NCI-H748 (cell line): ENCODE measurements around the gene RACGAP1.

Experiments used
- DNase-seq: peaks from one replicate; lab custom pipeline; 2025; ENCODE audit not compliant: unreplicated experiment; lab: John Stamatoyannopoulos, UW

The RACGAP1 gene

GRCh38 chr12:49956663-49957569 is 68.4 kb downstream of the RACGAP1 start:
- no peak for DNase-seq

DNA sequence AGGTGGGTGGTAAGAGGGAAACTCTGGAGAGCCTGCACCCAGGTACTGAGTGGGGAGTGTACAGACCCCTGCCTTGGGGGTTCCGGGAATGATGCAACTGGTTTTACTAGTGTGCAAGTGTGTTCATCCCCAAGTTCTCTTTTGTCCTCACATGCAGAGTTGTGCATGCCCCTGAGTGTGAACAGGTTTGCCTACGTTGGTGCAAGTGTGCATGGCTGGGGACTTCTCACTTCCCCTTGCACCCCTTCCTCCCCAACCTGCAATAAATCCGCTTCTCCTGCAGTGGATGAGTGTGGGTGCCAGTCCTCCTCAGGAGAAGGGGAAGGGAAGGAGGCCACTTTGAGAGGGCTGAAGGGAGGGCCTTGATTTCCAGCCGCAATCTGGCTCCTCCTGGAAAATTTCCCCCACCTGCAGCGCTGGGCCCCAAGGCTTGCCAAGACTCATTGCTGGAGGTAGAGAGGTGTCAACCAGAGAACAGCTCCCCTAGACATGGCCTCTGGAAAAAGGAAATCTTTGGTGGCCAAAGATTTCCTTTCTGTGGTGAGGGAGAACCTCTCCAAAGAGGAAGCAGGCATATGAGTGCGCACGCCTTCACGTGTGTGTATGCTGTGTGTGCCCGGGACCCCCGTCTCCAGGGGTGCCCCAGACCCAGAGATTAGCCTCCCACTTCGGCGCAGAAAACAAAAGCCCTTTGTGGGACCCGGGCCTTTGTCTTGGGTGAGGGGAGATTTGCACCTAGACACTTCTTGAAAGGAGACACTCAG is 69.2 kb downstream of the RACGAP1 start:
- no peak for DNase-seq

DNA sequence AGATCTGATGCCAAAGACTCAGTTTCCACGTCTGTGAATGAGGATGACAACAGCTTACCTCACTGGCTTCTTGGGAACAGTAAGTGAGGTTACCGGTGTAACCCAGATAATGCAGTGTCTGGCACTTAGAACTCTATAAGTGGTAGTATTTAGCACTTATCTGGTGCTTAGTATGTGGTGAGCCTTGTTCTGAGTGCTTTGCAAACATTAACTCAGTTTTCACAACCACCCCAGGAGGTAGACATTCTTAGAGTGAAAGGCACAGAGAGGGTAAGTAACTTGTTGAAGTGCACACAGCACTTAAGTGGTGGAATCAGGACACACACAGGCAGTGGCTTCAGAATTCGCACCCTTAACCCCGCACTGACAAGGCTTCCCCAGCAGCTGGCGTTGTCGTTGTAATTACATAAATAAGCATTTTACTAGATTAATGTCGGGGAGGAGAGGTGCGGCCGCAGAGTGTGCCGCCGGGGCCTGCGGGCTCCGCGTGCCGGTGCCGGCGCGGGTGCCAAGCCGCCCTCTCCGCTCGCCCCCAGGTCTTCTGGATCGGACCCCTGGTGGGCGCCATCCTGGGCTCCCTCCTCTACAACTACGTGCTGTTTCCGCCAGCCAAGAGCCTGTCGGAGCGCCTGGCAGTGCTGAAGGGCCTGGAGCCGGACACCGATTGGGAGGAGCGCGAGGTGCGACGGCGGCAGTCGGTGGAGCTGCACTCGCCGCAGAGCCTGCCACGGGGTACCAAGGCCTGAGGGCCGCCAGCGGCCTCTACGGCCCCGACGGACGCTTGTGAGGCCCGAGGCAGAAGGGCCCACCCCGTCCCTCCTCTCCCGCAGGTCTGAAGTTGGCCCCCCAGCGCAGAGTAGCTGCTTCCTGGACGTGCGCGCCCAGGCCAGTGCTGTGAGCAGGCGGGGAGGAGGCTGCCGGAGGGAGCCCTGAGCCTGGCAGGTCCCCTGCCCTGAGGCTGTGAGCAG is 70.1 kb downstream of the RACGAP1 start:
- no peak for DNase-seq

GRCh38 chr12:49953961-49954846 is 71.1 kb downstream of the RACGAP1 start:
- no peak for DNase-seq

GRCh38 chr12:49953151-49953550 is 72.1 kb downstream of the RACGAP1 start:
- DNase-seq, result no peak

- DNase-seq, result no peak
These were observed 72.8 kb downstream of the RACGAP1 start for GRCh38 chr12:49952391-49953055.

GRCh38 chr12:49951411-49952240 is 73.7 kb downstream of the RACGAP1 start:
- no peak for DNase-seq

DNA sequence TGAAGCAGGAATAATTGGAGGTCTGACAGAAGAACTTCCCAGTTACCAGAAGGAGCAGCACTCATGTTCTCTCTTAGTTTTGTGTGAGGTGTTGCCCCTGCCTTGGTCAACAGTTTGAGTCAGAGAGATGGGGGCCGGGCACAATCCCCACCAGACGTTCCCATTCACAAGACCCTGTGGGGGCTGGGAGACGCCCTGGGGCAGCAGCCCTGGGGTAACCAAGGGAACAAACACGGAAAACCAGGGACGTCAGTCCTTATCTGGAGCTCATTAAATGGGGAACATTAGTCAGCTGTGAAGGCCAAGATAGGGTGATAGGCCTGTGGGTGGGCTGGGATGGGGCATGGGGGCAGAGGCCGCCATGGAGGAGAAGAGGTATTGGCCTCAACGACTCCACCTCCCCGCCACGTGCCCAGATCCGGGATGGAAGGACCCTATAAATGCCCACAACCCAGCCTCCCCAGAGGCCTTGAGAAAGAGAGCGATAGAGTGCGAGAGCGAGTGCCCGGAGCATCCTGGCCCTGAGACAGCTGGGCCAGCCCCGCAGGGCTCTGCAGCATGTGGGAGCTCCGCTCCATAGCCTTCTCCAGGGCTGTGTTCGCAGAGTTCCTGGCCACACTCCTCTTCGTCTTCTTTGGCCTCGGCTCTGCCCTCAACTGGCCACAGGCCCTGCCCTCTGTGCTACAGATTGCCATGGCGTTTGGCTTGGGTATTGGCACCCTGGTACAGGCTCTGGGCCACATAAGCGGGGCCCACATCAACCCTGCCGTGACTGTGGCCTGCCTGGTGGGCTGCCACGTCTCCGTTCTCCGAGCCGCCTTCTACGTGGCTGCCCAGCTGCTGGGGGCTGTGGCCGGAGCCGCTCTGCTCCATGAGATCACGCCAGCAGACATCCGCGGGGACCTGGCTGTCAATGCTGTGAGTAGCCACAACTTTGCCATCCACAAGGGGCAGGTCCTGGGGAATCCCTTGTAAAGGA is 74.7 kb downstream of the RACGAP1 start, which contains the start of gene AQP2:
AQP2 (plus strand) TSS at position 465 of the 979 bp plus-strand sequence; CDS start at position 559, 94 bp downstream.
- no peak for DNase-seq

DNA sequence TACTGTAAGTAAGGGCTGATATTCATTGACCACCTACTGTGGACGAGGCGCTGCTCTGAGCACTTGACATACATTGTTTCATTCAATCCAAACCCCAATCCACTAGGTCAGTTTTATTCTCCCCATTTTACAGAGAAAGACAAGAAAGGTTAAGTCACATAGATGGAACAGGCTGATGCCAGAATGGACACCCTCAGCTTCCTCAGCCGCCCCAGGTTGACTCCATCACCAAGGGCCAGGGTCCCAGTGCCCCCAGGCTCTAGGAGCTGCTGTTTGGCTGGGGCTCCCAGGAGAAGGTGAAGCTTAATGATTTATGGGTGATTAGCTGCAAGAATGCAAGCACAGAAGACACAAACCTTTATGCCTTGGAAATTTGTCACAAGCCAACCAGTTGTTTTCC is 75.4 kb downstream of the RACGAP1 start:
- no peak for DNase-seq

DNA sequence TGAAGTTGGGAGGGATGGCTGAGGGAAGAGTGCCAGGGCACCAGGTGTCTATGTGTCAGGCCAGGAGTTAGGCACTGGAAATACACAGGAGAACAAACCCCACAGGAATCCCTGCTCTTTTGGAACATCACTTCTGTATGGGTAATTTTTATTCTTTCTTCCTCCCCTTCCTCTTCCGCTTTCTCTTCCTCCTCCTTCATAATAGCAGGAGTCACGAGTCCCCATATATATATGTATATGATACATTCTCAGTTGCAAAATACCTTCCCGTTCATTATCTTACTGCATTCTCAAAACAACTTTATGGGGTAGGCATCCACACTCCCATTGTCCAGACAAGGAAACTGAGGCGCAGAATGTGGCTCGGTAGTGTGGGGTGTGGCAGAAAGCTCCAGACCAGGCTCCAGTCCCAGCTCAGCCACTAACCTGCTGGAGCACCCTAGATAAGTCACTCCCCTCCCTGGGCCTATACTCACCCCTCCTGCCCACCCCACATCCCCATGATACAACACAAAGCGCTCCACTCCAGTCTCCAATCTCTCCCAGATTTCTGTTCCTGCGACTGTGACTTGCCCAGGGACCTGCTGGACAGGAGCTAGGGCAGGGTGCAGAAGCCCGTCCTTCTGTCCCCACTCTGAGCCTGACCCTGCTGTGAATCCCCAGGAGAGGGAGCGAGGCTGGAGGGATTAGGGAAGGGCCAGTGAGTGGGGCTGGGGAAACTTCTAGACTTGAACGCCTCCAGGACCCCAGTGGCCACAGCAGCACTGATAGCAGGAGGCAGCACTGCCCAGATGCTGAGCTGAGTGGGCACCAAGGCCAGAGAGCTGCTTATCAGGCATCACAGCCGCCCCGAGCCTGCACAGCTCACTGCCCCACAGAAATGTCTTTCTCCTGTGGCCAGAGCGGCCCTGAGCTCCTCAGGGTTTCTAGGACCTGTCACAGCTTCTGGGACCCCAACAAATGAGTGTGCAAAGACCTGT is 76.1 kb downstream of the RACGAP1 start:
- no peak for DNase-seq

DNA sequence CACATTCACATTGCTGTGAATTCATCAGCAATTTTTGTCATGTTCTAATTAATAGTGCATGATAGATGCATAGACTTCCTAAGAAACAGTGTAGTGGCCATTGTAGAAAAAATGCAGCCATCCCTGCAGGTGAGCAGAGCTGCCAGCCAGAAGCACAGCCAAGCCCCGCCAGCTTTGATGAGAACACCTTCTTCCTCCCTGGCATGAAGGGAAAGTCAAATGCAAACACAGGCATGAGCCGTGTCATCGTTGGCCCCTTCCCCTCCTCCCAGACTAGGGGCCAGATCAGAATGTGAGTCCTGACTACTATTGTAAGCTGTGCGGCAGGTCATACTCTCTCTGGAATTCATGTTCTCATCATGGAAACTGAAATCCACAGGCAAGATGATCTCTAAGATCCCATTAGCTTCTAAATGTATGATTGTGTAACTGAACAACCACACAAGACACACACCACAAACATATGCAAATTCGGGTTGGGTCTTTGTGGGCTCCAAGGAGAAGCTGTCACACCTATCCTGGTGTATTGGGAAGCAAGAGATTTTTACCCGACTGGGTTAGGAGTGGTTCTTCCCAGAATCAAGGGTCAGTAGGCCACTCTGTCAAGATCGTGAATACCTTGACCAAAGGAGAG is 77.6 kb downstream of the RACGAP1 start:
- DNase-seq, result no peak

GRCh38 chr12:49946497-49946896 is 78.8 kb downstream of the RACGAP1 start:
- DNase-seq, result no peak

GRCh38 chr12:49946086-49946485 is 79.2 kb downstream of the RACGAP1 start:
- DNase-seq, result no peak

DNA sequence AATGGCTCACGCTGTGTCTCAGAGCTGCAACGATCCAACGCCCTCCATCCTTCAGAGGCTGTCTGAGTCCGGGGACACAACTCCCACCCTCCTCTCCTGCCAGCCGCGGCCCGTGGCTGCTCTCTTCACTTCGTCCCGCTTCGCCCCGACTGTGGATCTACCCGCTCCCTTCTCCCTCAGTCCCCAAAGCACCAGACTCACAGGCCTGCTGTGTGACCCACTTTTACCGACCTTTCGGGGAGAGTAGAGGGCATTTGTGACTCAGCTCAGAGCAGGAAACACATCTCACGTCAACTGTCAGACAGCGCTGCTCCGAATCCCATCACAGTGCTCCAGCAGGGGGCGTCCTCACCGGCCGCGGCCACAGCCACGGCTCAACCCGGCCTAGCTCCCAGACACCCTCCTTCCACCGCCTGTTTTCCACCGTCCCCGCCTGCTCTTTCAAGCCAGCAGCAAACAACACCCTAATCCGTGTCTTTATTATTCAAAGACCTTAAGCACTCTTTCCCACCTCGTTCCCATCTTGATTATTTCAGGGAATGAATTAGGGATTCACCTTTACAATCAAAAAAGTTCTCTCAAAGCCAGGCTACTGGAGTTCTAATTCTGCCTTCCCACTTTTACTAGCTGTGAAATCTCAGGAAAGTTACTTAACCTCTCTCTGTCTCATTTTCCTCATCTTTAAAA is 79.8 kb downstream of the RACGAP1 start:
- DNase-seq, result peak; percentile 49

DNA sequence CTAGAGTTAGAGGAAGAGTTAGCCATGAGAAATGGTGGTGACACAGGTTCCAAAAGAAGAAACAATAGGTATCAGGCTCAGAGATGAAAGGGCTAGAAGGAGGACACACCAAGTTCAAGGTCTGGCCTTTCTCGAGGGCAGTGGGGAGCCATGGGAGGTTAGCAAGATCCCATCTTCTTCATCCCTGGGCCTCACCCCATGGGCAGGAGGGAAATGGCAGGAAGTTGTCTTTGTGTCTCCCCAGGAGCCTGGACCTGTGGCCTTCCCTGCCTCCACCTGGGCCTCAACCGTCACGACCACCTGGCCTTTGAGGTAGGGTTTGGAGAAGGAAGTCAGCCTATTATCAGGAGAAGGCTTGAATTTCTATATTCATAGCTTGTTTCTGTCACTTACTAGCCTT is 80.6 kb downstream of the RACGAP1 start:
- no peak for DNase-seq
